ENCODE results near the gene IGFBP7.

- TF ChIP-seq ATF2 (IDR thresholded peaks at IDR 0.05; ENCODE audit: low read length): no peak
- no peak for TF ChIP-seq CTCF (IDR thresholded peaks at IDR 0.05; ENCODE audit: control extremely low read depth in 1 of 3, insufficient read depth in 1 of 3, low read depth in 1 of 3, low read length in 3 of 3)
Measured at GRCh38 chr4:57106181-57106580, 4.0 kb downstream of the IGFBP7 start.
